Hematopoietic multipotent progenitor cell treated with erythropoietin and hydrocortisone succinate and interleukin-3 and kit ligand, for 8 days (in vitro differentiated cells): ENCODE results near the gene OS9.
"Not testable (repeated sequence)": the region's sequence is repeated elsewhere in the genome, so short reads cannot be mapped to it uniquely, and the experiment has no call there.

ENCODE experiments used
- DNase-seq: peaks from one replicate; pipeline ENCODE4 v3.0.0-alpha.2; 2015

Gene OS9

GRCh38 chr12:57695770-57696432, 2.0 kb downstream of the OS9 start:
- no peak for DNase-seq

GRCh38 chr12:57697076-57697475, 3.1 kb downstream of the OS9 start:
- DNase-seq: no peak

- no peak for DNase-seq
Measured at GRCh38 chr12:57698414-57698813, 4.5 kb downstream of the OS9 start.

GRCh38 chr12:57700317-57700716, 6.4 kb downstream of the OS9 start:
- no peak for DNase-seq

DNA sequence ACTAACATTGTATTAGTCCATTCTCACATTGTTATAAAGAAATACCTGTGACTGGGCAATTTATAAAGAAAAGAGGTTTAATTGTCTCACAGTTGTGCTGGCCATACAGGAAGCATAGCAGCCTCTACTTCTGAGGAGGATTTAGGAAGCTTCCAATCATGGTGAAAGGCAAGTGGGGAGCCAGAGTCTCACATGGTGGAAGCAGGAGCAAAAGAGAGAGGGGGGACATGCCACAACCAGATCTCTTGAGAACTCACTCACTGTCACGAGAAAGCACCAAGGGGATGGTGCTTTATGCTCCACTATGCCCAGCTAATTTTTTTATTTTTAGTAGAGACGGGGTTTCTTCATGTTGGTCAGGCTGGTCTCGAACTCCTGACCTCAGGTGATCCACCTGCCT, 13.3 kb downstream of the OS9 start:
- DNase-seq: no peak

GRCh38 chr12:57708296-57708695, 14.4 kb downstream of the OS9 start:
- no peak for DNase-seq

GRCh38 chr12:57712701-57713100, 18.8 kb downstream of the OS9 start:
- DNase-seq: no peak

- no peak for DNase-seq
Measured at GRCh38 chr12:57713209-57713608, 19.3 kb downstream of the OS9 start.

DNA sequence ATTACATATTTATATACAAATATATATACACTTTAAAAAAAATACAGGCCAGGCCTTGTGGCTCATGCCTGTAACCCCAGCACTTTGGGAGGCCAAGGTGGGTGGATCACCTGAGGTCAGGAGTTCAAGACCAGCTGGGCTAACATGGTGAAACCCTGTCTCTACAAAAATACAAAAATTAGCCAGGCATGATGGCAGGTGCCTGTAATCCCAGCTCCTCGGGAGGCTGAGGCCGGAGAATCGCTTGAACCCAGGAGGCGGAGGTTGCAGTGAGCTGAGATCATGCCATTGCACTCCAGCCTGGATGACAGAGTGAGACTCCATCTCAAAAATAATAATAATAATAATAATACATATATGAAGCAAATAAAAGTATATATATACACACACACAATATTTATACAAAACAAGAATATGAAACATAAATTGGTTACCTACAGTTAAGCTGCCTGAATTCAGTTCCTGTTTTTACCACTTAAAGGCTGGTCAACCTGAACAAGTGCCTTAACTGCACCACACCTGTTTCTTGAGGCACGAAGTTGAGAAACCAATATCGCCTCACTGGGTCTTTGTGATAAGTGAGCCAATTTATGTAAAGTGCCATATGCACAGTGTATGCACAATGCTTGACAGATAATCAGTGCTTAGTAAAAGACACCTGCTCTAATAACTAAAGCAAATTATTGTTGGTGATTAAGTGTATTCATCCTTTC, 21.3 kb downstream of the OS9 start:
- not testable (repeated sequence) for DNase-seq

GRCh38 chr12:57715786-57716185, 21.9 kb downstream of the OS9 start:
- DNase-seq: no peak

- DNase-seq: no peak
Measured at GRCh38 chr12:57716305-57716704, 22.4 kb downstream of the OS9 start.

- no peak for DNase-seq
Measured at GRCh38 chr12:57717131-57717530, 23.2 kb downstream of the OS9 start.

GRCh38 chr12:57717846-57718640, 24.1 kb downstream of the OS9 start:
- no peak for DNase-seq

GRCh38 chr12:57718641-57719528, 25.0 kb downstream of the OS9 start:
- no peak for DNase-seq

DNA sequence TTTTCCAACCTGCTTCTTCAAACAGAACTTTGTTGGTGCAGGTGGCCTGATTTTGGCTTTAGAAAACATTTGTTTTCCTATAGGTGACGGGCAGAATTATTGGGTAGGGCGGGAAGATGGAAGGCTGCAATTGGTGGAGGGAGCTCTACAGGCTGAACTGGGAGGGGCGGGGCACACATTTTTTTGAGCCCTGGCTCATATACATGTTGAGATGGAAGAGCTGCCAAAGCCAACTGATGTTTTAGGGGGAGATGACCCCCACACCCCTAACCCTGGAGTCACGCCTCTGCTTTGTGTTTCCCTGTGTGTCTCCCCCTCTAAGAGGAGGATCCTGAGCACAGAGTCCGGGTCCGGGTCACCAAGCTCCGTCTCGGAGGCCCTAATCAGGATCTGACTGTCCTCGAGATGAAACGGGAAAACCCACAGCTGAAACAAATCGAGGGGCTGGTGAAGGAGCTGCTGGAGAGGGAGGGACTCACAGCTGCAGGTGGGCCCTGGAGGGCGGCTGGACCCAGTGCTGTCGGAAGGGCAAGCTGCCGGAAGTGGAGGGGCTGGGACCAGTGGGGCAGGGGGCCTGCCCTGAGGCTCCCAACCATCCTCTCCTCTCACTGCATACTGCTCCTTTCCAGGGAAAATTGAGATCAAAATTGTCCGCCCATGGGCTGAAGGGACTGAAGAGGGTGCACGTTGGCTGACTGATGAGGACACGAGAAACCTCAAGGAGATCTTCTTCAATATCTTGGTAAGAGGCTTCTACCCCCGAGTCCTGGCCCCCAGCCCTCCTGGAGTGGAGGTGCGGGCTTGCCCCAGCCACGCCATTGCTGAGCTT, 26.1 kb downstream of the OS9 start:
- no peak for DNase-seq

DNA sequence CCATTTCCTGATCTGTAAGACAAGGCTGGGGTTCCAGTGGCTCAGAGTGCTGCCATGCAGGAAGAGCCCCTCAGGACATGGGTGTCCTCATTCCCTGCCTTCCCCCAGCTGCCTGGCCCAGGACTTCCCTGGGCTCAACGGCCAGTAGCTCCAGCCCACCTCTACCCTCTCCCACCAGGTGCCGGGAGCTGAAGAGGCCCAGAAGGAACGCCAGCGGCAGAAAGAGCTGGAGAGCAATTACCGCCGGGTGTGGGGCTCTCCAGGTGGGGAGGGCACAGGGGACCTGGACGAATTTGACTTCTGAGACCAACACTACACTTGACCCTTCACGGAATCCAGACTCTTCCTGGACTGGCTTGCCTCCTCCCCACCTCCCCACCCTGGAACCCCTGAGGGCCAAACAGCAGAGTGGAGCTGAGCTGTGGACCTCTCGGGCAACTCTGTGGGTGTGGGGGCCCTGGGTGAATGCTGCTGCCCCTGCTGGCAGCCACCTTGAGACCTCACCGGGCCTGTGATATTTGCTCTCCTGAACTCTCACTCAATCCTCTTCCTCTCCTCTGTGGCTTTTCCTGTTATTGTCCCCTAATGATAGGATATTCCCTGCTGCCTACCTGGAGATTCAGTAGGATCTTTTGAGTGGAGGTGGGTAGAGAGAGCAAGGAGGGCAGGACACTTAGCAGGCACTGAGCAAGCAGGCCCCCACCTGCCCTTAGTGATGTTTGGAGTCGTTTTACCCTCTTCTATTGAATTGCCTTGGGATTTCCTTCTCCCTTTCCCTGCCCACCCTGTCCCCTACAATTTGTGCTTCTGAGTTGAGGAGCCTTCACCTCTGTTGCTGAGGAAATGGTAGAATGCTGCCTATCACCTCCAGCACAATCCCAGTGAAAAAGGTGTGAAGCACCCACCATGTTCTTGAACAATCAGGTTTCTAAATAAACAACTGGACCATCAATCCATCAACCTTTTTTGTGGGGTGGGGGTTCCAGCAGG, 27.0 kb downstream of the OS9 start:
- DNase-seq: no peak

GRCh38 chr12:57721846-57722608, 28.1 kb downstream of the OS9 start:
- DNase-seq: not testable (repeated sequence)

DNA sequence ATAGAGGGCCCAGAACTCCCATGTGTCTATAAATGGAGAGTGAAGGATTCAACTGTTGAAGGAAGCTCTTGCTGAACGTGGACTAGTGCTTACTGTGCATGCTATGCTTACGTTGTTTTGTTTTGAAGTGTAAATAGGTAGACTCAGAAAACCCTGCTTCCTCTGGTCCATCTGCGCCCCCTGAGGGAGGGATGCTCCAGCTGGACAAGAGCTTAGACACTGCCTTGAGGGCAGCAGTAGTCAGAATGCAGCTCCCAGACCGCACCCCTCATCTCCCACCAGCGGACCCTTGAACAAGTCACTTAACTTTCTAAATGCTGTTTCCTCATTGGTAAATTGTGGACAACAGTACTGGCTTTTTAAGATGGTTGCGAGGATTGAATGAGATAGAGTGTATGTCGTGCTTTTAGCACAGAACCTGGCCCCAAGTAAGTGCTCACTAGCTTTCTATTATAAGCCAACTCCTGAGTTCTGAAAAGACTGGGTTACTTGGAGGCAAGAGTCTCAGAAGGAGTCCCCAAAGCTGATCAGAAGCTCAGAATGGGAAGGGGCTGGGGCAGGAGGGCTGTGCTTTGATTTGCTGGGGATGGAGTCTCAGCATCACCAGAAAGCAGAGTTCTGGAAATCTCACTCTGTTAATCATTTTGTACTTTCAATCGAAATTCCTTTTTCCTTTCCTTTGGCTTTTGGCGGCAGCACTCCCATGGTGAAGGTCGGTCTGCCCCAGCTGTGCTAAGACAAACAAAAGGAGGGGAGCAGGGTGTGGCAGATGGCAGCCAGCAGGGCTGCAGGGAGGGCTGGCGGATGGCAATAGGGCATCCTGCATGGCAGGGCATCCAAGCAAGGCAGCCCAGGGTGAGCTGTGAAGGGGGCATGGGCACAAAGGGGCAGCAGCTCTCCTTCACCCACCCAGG, 29.0 kb downstream of the OS9 start:
- no peak for DNase-seq

DNA sequence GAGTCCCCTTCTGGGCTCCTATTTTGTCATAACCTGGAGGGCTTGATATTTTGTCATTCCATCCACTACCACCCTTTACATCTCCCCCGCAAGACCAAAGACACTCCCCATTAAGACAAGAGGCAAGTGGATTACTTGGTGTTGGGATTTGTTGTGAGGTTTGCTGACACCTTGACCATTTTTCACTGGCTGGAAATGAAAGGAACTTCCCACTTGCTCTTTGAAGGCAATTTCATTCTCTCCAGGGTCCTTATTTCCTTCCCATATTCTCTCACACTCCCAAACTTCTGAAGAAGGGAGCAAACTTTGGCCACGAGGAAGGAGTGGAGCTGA, 29.7 kb downstream of the OS9 start:
- DNase-seq: no peak
